ENCODE measurements around the gene NDUFAF8.

NDUFAF8 gene

GRCh38 chr17:81254955-81255717 lies 16.0 kb downstream of the NDUFAF8 start:
- H3K9me3 ChIP-seq (ENCODE audit: control insufficient read depth, insufficient read depth, low read length), result no peaks in the 10 kb centered on the region
- H3K27me3 ChIP-seq (ENCODE audit: control insufficient read depth, insufficient read depth, low read length), result no peaks in the 10 kb centered on the region
- H3K4me1 ChIP-seq (ENCODE audit: control insufficient read depth, insufficient read depth, low read length), result no peaks in the 10 kb centered on the region
- peaks cover 8% of the 10 kb centered on the region; the same call in 1 of the 2 replicates for H3K36me3 ChIP-seq (ENCODE audit: control insufficient read depth, insufficient read depth, low read length)
- no peak for DNase-seq (ENCODE audit: low read depth, low spot score)
- H3K27ac ChIP-seq (ENCODE audit: low read length), result no peak overlapping the region
- H3K4me3 ChIP-seq (ENCODE audit: low read length), result no peak overlapping the region
- no CpG with 5 or more reads among the region's 35 CpGs for WGBS (ENCODE audit: insufficient coverage, insufficient read length)

GRCh38 chr17:81256616-81257015 lies 17.5 kb downstream of the NDUFAF8 start:
- DNase-seq (ENCODE audit: low read depth, low spot score), result no peak
- H3K27ac ChIP-seq (ENCODE audit: low read length), result no peak overlapping the region
- H3K4me3 ChIP-seq (ENCODE audit: low read length), result no peak overlapping the region
- no peaks in the 10 kb centered on the region for H3K9me3 ChIP-seq (ENCODE audit: control insufficient read depth, insufficient read depth, low read length)
- H3K36me3 ChIP-seq (ENCODE audit: control insufficient read depth, insufficient read depth, low read length), result peaks cover 8% of the 10 kb centered on the region; the same call in 1 of the 2 replicates
- H3K27me3 ChIP-seq (ENCODE audit: control insufficient read depth, insufficient read depth, low read length), result no peaks in the 10 kb centered on the region
- WGBS (ENCODE audit: insufficient coverage, insufficient read length), result no CpG with 5 or more reads among the region's 12 CpGs
- no peaks in the 10 kb centered on the region for H3K4me1 ChIP-seq (ENCODE audit: control insufficient read depth, insufficient read depth, low read length)

GRCh38 chr17:81257533-81257932 lies 18.4 kb downstream of the NDUFAF8 start:
- WGBS (ENCODE audit: insufficient coverage, insufficient read length), result no CpG with 5 or more reads among the region's 19 CpGs
- H3K27ac ChIP-seq (ENCODE audit: low read length), result no peak overlapping the region
- no peaks in the 10 kb centered on the region for H3K9me3 ChIP-seq (ENCODE audit: control insufficient read depth, insufficient read depth, low read length)
- no peaks in the 10 kb centered on the region for H3K4me1 ChIP-seq (ENCODE audit: control insufficient read depth, insufficient read depth, low read length)
- H3K4me3 ChIP-seq (ENCODE audit: low read length), result no peak overlapping the region
- no peak for DNase-seq (ENCODE audit: low read depth, low spot score)
- H3K36me3 ChIP-seq (ENCODE audit: control insufficient read depth, insufficient read depth, low read length), result peaks cover 8% of the 10 kb centered on the region; the same call in 1 of the 2 replicates
- H3K27me3 ChIP-seq (ENCODE audit: control insufficient read depth, insufficient read depth, low read length), result no peaks in the 10 kb centered on the region

- Histone ChIP-seq H3K9me3 (ENCODE audit: control insufficient read depth, insufficient read depth, low read length) (no peaks in the 10 kb centered on the region), H3K27me3 (ENCODE audit: control insufficient read depth, insufficient read depth, low read length) (no peaks in the 10 kb centered on the region), H3K27ac (ENCODE audit: low read length) (no peak overlapping the region), H3K4me3 (ENCODE audit: low read length) (no peak overlapping the region), H3K36me3 (ENCODE audit: control insufficient read depth, insufficient read depth, low read length) (peaks cover 8% of the 10 kb centered on the region; the same call in 1 of the 2 replicates), H3K4me1 (ENCODE audit: control insufficient read depth, insufficient read depth, low read length) (no peaks in the 10 kb centered on the region)
- no CpG with 5 or more reads among the region's 20 CpGs for WGBS (ENCODE audit: insufficient coverage, insufficient read length)
- no peak for DNase-seq (ENCODE audit: low read depth, low spot score)
Observed at GRCh38 chr17:81258292-81258691, 19.2 kb downstream of the NDUFAF8 start.

GRCh38 chr17:81259058-81259605 lies 20.0 kb downstream of the NDUFAF8 start:
- Histone ChIP-seq H3K4me3 (ENCODE audit: low read length) (no peak overlapping the region), H3K27me3 (ENCODE audit: control insufficient read depth, insufficient read depth, low read length) (no peaks in the 10 kb centered on the region), H3K27ac (ENCODE audit: low read length) (no peak overlapping the region), H3K9me3 (ENCODE audit: control insufficient read depth, insufficient read depth, low read length) (no peaks in the 10 kb centered on the region), H3K4me1 (ENCODE audit: control insufficient read depth, insufficient read depth, low read length) (no peaks in the 10 kb centered on the region), H3K36me3 (ENCODE audit: control insufficient read depth, insufficient read depth, low read length) (peaks cover 8% of the 10 kb centered on the region; the same call in 1 of the 2 replicates)
- no CpG with 5 or more reads among the region's 23 CpGs for WGBS (ENCODE audit: insufficient coverage, insufficient read length)
- no peak for DNase-seq (ENCODE audit: low read depth, low spot score)

- H3K27ac ChIP-seq (ENCODE audit: low read length), result no peak overlapping the region
Observed at GRCh38 chr17:81260171-81260570, 21.1 kb downstream of the NDUFAF8 start.

GRCh38 chr17:81260641-81261040 lies 21.5 kb downstream of the NDUFAF8 start:
- H3K4me1 ChIP-seq (ENCODE audit: control insufficient read depth, insufficient read depth, low read length), result no peaks in the 10 kb centered on the region
- no peak overlapping the region for H3K4me3 ChIP-seq (ENCODE audit: low read length)
- no CpG with 5 or more reads among the region's 19 CpGs for WGBS (ENCODE audit: insufficient coverage, insufficient read length)
- no peak overlapping the region for H3K27ac ChIP-seq (ENCODE audit: low read length)
- no peak for DNase-seq (ENCODE audit: low read depth, low spot score)
- no peaks in the 10 kb centered on the region for H3K27me3 ChIP-seq (ENCODE audit: control insufficient read depth, insufficient read depth, low read length)
- H3K36me3 ChIP-seq (ENCODE audit: control insufficient read depth, insufficient read depth, low read length), result peaks cover 8% of the 10 kb centered on the region; the same call in 1 of the 2 replicates
- no peaks in the 10 kb centered on the region for H3K9me3 ChIP-seq (ENCODE audit: control insufficient read depth, insufficient read depth, low read length)

More at GRCh38 chr17:81260171-81260570, 21.1 kb downstream of the NDUFAF8 start:
- Histone ChIP-seq H3K4me1 (ENCODE audit: control insufficient read depth, insufficient read depth, low read length) (no peaks in the 10 kb centered on the region), H3K27me3 (ENCODE audit: control insufficient read depth, insufficient read depth, low read length) (no peaks in the 10 kb centered on the region), H3K36me3 (ENCODE audit: control insufficient read depth, insufficient read depth, low read length) (peaks cover 8% of the 10 kb centered on the region; the same call in 1 of the 2 replicates), H3K4me3 (ENCODE audit: low read length) (no peak overlapping the region), H3K9me3 (ENCODE audit: control insufficient read depth, insufficient read depth, low read length) (no peaks in the 10 kb centered on the region)
- DNase-seq (ENCODE audit: low read depth, low spot score), result no peak
- no CpG with 5 or more reads among the region's 17 CpGs for WGBS (ENCODE audit: insufficient coverage, insufficient read length)

- DNase-seq (ENCODE audit: low read depth, low spot score), result no peak
- no peaks in the 10 kb centered on the region for H3K9me3 ChIP-seq (ENCODE audit: control insufficient read depth, insufficient read depth, low read length)
- H3K27me3 ChIP-seq (ENCODE audit: control insufficient read depth, insufficient read depth, low read length), result no peaks in the 10 kb centered on the region
- H3K4me3 ChIP-seq (ENCODE audit: low read length), result no peak overlapping the region
- H3K4me1 ChIP-seq (ENCODE audit: control insufficient read depth, insufficient read depth, low read length), result no peaks in the 10 kb centered on the region
- no peak overlapping the region for H3K27ac ChIP-seq (ENCODE audit: low read length)
- peaks cover 8% of the 10 kb centered on the region; the same call in 1 of the 2 replicates for H3K36me3 ChIP-seq (ENCODE audit: control insufficient read depth, insufficient read depth, low read length)
- no CpG with 5 or more reads among the region's 18 CpGs for WGBS (ENCODE audit: insufficient coverage, insufficient read length)
Observed at GRCh38 chr17:81261096-81261495, 22.0 kb downstream of the NDUFAF8 start.

GRCh38 chr17:81261582-81262336 lies 22.6 kb downstream of the NDUFAF8 start:
- Histone ChIP-seq H3K27me3 (ENCODE audit: control insufficient read depth, insufficient read depth, low read length) (no peaks in the 10 kb centered on the region), H3K27ac (ENCODE audit: low read length) (no peak overlapping the region), H3K36me3 (ENCODE audit: control insufficient read depth, insufficient read depth, low read length) (peaks cover 8% of the 10 kb centered on the region; the same call in 1 of the 2 replicates), H3K9me3 (ENCODE audit: control insufficient read depth, insufficient read depth, low read length) (no peaks in the 10 kb centered on the region), H3K4me3 (ENCODE audit: low read length) (no peak overlapping the region), H3K4me1 (ENCODE audit: control insufficient read depth, insufficient read depth, low read length) (no peaks in the 10 kb centered on the region)
- no peak for DNase-seq (ENCODE audit: low read depth, low spot score)
- no CpG with 5 or more reads among the region's 36 CpGs for WGBS (ENCODE audit: insufficient coverage, insufficient read length)

GRCh38 chr17:81263371-81264181 lies 24.5 kb downstream of the NDUFAF8 start:
- no CpG with 5 or more reads among the region's 40 CpGs for WGBS (ENCODE audit: insufficient coverage, insufficient read length)
- peaks cover 8% of the 10 kb centered on the region; the same call in 1 of the 2 replicates for H3K36me3 ChIP-seq (ENCODE audit: control insufficient read depth, insufficient read depth, low read length)
- H3K4me3 ChIP-seq (ENCODE audit: low read length), result no peak overlapping the region

More at GRCh38 chr17:81263371-81264181, 24.5 kb downstream of the NDUFAF8 start:
- no peaks in the 10 kb centered on the region for H3K9me3 ChIP-seq (ENCODE audit: control insufficient read depth, insufficient read depth, low read length)
- H3K27ac ChIP-seq (ENCODE audit: low read length), result no peak overlapping the region
- no peaks in the 10 kb centered on the region for H3K4me1 ChIP-seq (ENCODE audit: control insufficient read depth, insufficient read depth, low read length)
- no peaks in the 10 kb centered on the region for H3K27me3 ChIP-seq (ENCODE audit: control insufficient read depth, insufficient read depth, low read length)
- no peak for DNase-seq (ENCODE audit: low read depth, low spot score)
